HCT116 (cell line): ENCODE results near the gene TBXAS1. TPM values are rescaled to one million over a fixed set of nuclear protein-coding genes. Genes with fewer than 3 reads are reported as not detected.

Experiments
- ATAC-seq: fragments of 200-7000 bp; cut with Tn5 transposase; 2 replicates; pipeline ENCODE4 v1.9.1; 2020; ENCODE audit warnings: mild to moderate bottlenecking, moderate library complexity
- BruUV-seq: library from RNA; stranded (reverse); fragments of 400-500 nt; replicated peaks from 2 replicates; lab custom pipeline; 2021; lab: Mats Ljungman, UMichigan
- CTCF ChIA-PET: fragments of 300-600 bp; sonication (Branson Sonifier 250); formaldehyde crosslinking; loops from one replicate; lab custom pipeline; 2021; ENCODE audit warnings: antibody characterized with exemption; lab: Charles Lee
- POLR2A ChIA-PET: fragments of 300-600, 350-600 bp; sonication (Branson Sonifier 250); formaldehyde crosslinking; loops from one replicate; lab custom pipeline; 2021; ENCODE audit warnings: antibody characterized with exemption; lab: Charles Lee
- RAD21 ChIA-PET, 2 experiments: fragments of 300-600 bp; sonication (Branson Sonifier 250); formaldehyde crosslinking; loops; one replicate each; lab custom pipeline; 2023; ENCODE audit warnings: low total read pairs in 2 of 2; ENCODE audit not compliant: uncharacterized antibody in 2 of 2, unreplicated experiment in 2 of 2, low non-redundant PET in 1 of 2; lab: Charles Lee
- DNase-seq: peaks from one replicate; pipeline ENCODE4 v3.0.0-alpha.2; 2010; ENCODE audit warnings: low read depth, low spot score
- H2AFZ ChIP-seq: fragments of 200-600 bp; shearing (Covaris generic), sonication (generic); 2 replicates; pipeline ENCODE4 v1.6.1; 2017; ENCODE audit warnings: low read depth, mixed run types, mixed read lengths, antibody characterized with exemption, low read length; ENCODE audit not compliant: poor library complexity, severe bottlenecking
- H3K27ac ChIP-seq: 2 replicates; pipeline ENCODE4 v1.5.1; 2012; ENCODE audit warnings: low read depth, low read length
- H3K27me3 ChIP-seq: fragments of 200-600 bp; sonication (generic); 2 replicates; pipeline ENCODE4 v1.6.1; 2016; ENCODE audit warnings: mixed run types, low read length, mixed read lengths; ENCODE audit not compliant: insufficient read depth
- H3K36me3 ChIP-seq, 2 experiments: fragments of 200-500 bp in 1 of 2; fragments of 200-600 bp in 1 of 2; sonication (Bioruptor generic) in 1 of 2; sonication (generic) in 1 of 2; 2 replicates each; pipeline versions ENCODE4 v1.5.1 to v1.6.1; 2014 to 2016; ENCODE audit warnings: low read length in 2 of 2, inconsistent platforms in 1 of 2, mixed read lengths in 1 of 2, mixed run types in 1 of 2; ENCODE audit not compliant: insufficient read depth in 2 of 2, control insufficient read depth in 1 of 2
- H3K4me1 ChIP-seq, 2 experiments: fragments of 200-600 bp in 1 of 2; sonication (generic) in 1 of 2; 2 replicates each; pipeline versions ENCODE4 v1.5.1 to v1.6.1; 2012 to 2017; ENCODE audit warnings: low read length in 2 of 2, inconsistent platforms in 1 of 2, mild to moderate bottlenecking in 1 of 2, mixed read lengths in 1 of 2, mixed run types in 1 of 2, moderate library complexity in 1 of 2; ENCODE audit not compliant: insufficient read depth in 2 of 2, control insufficient read depth in 1 of 2
- H3K4me2 ChIP-seq: fragments of 200-600 bp; sonication (generic); 2 replicates; pipeline ENCODE4 v1.6.1; 2017; ENCODE audit warnings: mixed run types, low read length, mixed read lengths
- H3K4me3 ChIP-seq, 2 experiments: fragments of 200-600 bp in 1 of 2; sonication (generic) in 1 of 2; replicated peaks in 1 of 2; 2 replicates each; pipeline ENCODE4 v1.5.1; 2011 to 2016; ENCODE audit warnings: low read length in 2 of 2, control low read depth in 1 of 2, low read depth in 1 of 2, mild to moderate bottlenecking in 1 of 2, mixed read lengths in 1 of 2, mixed run types in 1 of 2
- H3K79me2 ChIP-seq: fragments of 200-600 bp; sonication (generic); 2 replicates; pipeline ENCODE4 v1.6.1; 2017; ENCODE audit warnings: mild to moderate bottlenecking, mixed run types, low read length, moderate library complexity, mixed read lengths; ENCODE audit not compliant: insufficient read depth
- H3K9ac ChIP-seq: fragments of 200-600 bp; sonication (generic); 2 replicates; pipeline ENCODE4 v1.6.1; 2016; ENCODE audit warnings: low read length, mixed read lengths
- H3K9me2 ChIP-seq: fragments of 200-600 bp; sonication (generic), shearing (Covaris generic); 2 replicates; pipeline ENCODE4 v1.6.1; 2017; ENCODE audit warnings: mixed run types, mild to moderate bottlenecking, moderate library complexity; ENCODE audit not compliant: insufficient read depth
- H3K9me3 ChIP-seq, 2 experiments: fragments of 200-500 bp in 1 of 2; fragments of 200-600 bp in 1 of 2; sonication (Bioruptor generic) in 1 of 2; sonication (generic) in 1 of 2; 2 replicates each; pipeline ENCODE4 v1.6.1; 2014 to 2017; ENCODE audit warnings: low read length in 2 of 2, mixed read lengths in 2 of 2, inconsistent platforms in 1 of 2, low read depth in 1 of 2, mild to moderate bottlenecking in 1 of 2, mixed run types in 1 of 2, moderate library complexity in 1 of 2; ENCODE audit not compliant: control insufficient read depth in 1 of 2, insufficient read depth in 1 of 2
- H4K20me1 ChIP-seq: fragments of 200-600 bp; sonication (generic), shearing (Covaris generic); 2 replicates; pipeline ENCODE4 v1.6.1; 2017; ENCODE audit warnings: mixed run types, mild to moderate bottlenecking, moderate library complexity; ENCODE audit not compliant: insufficient read depth
- CBX3 ChIP-seq: IDR thresholded peaks from 2 replicates; pipeline ENCODE4 v1.6.1; 2012; ENCODE audit warnings: low read depth
- EZH2 ChIP-seq: fragments of 200-600 bp; sonication (generic); IDR thresholded peaks from 2 replicates; pipeline ENCODE4 v1.6.1; 2017; ENCODE audit warnings: antibody characterized with exemption, mixed run types
- POLR2A ChIP-seq: IDR thresholded peaks from 2 replicates; pipeline ENCODE4 v1.7.0; 2011; ENCODE audit warnings: borderline replicate concordance; ENCODE audit not compliant: insufficient read depth, insufficient read length; ENCODE audit errors: extremely low read depth
- SP1 ChIP-seq: IDR thresholded peaks from 2 replicates; pipeline ENCODE4 v1.6.1; 2012; ENCODE audit warnings: low read depth
- ZNF274 ChIP-seq: fragments of 200-500 bp; sonication (Bioruptor generic); IDR thresholded peaks from 2 replicates; pipeline ENCODE4 v1.6.1; 2014; ENCODE audit warnings: mild to moderate bottlenecking, low read depth, low read length, inconsistent platforms
- intact Hi-C: fragments of 100-400 bp; cut with micrococcal nuclease; formaldehyde crosslinking; loops from 2 replicates; pipeline ENCODE4 v1.10.0; 2022
- total RNA-seq: library from RNA; stranded (reverse); gene quantifications from one replicate; pipeline ENCODE4 v1.2.1, GENCODE V29; 2021; ENCODE audit not compliant: unreplicated experiment
- TF ChIP-seq, protein P1 (sequence below): IDR thresholded peaks from 2 replicates; pipeline ENCODE4 v1.6.1; 2011; ENCODE audit warnings: mild to moderate bottlenecking, low read length, moderate library complexity; ENCODE audit not compliant: insufficient replicate concordance; ENCODE audit errors: extremely low read depth
- TF ChIP-seq, protein P2 (sequence below): IDR thresholded peaks from 2 replicates; pipeline ENCODE4 v1.6.1; 2012; ENCODE audit warnings: low read depth

TBXAS1 gene
- total RNA-seq, 1 experiment from 2014 or later: 1.4 TPM

DNA sequence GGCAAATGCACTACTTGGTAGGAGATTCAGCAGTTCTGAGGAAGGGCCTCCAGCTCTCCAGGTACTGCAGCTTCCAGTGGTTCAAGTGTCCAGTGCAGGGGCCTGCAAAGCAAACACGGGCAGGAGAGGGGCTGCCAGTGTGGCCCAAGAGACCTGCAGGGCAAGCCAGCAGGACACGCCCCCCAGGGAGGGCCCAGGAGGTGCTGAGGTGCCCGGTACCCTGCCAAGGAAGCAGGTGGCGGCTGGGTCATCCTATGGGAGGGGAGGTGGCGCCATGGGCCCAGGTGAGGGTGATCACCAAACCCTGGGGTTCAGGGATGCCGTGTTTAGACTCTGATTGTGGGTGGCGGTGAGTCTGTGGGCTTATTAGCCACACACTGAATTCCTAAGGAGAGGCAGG, 188.0 kb downstream of the TBXAS1 start:
- no TSS peak for BruUV-seq
- H3K9ac ChIP-seq: no peak overlapping the region
- ChIA-PET RAD21 (no interaction called here), CTCF (no interaction called here), POLR2A (no interaction called here)
- no peak overlapping the region for H3K27ac ChIP-seq
- ATAC-seq (no peak), DNase-seq (no peak)
- intact Hi-C loops: no loop called here
- no peaks in the 10 kb centered on the region for H3K27me3 ChIP-seq
- H3K4me2 ChIP-seq: no peak overlapping the region
- H3K4me1 ChIP-seq: no peaks in the 10 kb centered on the region
- H3K9me3 ChIP-seq: no peaks in the 10 kb centered on the region
- H3K79me2 ChIP-seq: no peaks in the 10 kb centered on the region
- no peaks in the 10 kb centered on the region for H3K36me3 ChIP-seq
- no peak overlapping the region for H3K4me3 ChIP-seq
- TF ChIP-seq POLR2A (no peak), ZNF274 (no peak), EZH2 (no peak), SP1 (no peak), CBX3 (no peak)
- TF ChIP-seq, protein P1, sequence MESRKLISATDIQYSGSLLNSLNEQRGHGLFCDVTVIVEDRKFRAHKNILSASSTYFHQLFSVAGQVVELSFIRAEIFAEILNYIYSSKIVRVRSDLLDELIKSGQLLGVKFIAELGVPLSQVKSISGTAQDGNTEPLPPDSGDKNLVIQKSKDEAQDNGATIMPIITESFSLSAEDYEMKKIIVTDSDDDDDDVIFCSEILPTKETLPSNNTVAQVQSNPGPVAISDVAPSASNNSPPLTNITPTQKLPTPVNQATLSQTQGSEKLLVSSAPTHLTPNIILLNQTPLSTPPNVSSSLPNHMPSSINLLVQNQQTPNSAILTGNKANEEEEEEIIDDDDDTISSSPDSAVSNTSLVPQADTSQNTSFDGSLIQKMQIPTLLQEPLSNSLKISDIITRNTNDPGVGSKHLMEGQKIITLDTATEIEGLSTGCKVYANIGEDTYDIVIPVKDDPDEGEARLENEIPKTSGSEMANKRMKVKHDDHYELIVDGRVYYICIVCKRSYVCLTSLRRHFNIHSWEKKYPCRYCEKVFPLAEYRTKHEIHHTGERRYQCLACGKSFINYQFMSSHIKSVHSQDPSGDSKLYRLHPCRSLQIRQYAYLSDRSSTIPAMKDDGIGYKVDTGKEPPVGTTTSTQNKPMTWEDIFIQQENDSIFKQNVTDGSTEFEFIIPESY: no peak
- TF ChIP-seq, protein P2, sequence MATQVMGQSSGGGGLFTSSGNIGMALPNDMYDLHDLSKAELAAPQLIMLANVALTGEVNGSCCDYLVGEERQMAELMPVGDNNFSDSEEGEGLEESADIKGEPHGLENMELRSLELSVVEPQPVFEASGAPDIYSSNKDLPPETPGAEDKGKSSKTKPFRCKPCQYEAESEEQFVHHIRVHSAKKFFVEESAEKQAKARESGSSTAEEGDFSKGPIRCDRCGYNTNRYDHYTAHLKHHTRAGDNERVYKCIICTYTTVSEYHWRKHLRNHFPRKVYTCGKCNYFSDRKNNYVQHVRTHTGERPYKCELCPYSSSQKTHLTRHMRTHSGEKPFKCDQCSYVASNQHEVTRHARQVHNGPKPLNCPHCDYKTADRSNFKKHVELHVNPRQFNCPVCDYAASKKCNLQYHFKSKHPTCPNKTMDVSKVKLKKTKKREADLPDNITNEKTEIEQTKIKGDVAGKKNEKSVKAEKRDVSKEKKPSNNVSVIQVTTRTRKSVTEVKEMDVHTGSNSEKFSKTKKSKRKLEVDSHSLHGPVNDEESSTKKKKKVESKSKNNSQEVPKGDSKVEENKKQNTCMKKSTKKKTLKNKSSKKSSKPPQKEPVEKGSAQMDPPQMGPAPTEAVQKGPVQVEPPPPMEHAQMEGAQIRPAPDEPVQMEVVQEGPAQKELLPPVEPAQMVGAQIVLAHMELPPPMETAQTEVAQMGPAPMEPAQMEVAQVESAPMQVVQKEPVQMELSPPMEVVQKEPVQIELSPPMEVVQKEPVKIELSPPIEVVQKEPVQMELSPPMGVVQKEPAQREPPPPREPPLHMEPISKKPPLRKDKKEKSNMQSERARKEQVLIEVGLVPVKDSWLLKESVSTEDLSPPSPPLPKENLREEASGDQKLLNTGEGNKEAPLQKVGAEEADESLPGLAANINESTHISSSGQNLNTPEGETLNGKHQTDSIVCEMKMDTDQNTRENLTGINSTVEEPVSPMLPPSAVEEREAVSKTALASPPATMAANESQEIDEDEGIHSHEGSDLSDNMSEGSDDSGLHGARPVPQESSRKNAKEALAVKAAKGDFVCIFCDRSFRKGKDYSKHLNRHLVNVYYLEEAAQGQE: no peak
- H2AFZ ChIP-seq: no peak overlapping the region
- H3K9me2 ChIP-seq: no peaks in the 10 kb centered on the region
- H4K20me1 ChIP-seq: no peaks in the 10 kb centered on the region
